ENCODE results near the gene SBK3.

DNA sequence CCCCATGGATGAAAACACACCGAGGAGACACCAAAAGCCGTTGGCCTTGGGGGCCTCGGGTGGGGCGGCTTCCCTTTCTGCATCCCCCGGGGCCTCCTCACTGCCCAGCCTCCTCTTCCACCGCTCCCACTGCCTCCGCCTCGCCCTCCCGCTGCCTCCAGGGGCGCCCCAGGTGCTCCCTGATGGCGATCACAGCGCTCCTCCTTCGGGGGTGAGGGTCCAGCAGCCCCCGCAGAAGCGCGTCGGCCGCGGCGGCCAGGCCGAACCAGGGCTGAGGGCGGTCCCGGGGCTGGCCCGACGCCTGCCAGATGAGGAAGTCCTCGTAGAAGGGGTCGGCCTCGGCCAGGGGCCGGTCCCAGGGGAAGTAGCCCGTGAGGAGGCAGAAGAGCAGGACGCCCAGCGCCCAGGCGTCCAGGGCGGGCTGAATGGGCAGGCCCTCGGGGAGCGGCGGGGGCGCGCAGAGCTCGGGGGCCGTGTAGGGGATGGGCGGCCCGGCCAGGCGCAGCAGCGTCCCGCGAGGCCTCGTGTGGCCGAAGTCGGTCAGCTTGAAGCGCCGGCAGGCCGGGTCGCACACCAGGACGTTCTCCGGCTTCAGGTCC lies 15.6 kb downstream of the SBK3 start:
- TF ChIP-seq POLR2A (IDR thresholded peaks at IDR 0.05) (no peak), CTCF (IDR thresholded peaks at IDR 0.05) (no peak), POLR2AphosphoS5 (IDR thresholded peaks at IDR 0.05) (no peak)
